Stomach (tissue), 19 donors: ENCODE measurements around the gene PIPOX. TPM values are rescaled to one million over a fixed set of nuclear protein-coding genes. Genes with fewer than 3 reads are reported as not detected.
A peak's percentile ranks its signal among the peaks of the same experiment; 100 is the strongest.

Experiments used
- DNase-seq, 2 donors: peaks; one replicate each; pipeline versions ENCODE4 v3.0.0 to v3.0.0-alpha.2; 2013 to 2019
- H3K27ac ChIP-seq, 5 donors: fragments of 200-600 bp in 4 of 5; sonication (generic) in 4 of 5; one replicate each; pipeline ENCODE4 v1.5.1; 2013 to 2019; ENCODE audit warnings: mild to moderate bottlenecking in 1 of 5, moderate library complexity in 1 of 5
- H3K27me3 ChIP-seq, 3 donors: fragments of 200-600 bp; sonication (generic); one replicate each; pipeline ENCODE4 v1.5.1; 2017 to 2019; ENCODE audit warnings: mixed run types in 1 of 3
- H3K36me3 ChIP-seq, 4 donors: fragments of 200-600 bp; sonication (generic); 1 replicate in 3 of 4; 2 replicates in 1 of 4; pipeline ENCODE4 v1.5.1; 2016 to 2019
- H3K4me1 ChIP-seq, 4 donors: fragments of 200-600 bp; sonication (generic); one replicate each; pipeline ENCODE4 v1.5.1; 2016 to 2019
- H3K4me3 ChIP-seq, 4 donors: fragments of 200-600 bp; sonication (generic) in 3 of 4; one replicate each; pipeline ENCODE4 v1.5.1; 2016 to 2019; ENCODE audit warnings: mild to moderate bottlenecking in 1 of 4
- H3K9me3 ChIP-seq, 4 donors: fragments of 200-600 bp; sonication (generic); one replicate each; pipeline ENCODE4 v1.5.1; 2016 to 2019
- CTCF ChIP-seq, 7 experiments: fragments of 450-650 bp in 4 of 7; fragments of 200-600 bp in 3 of 7; sonication (generic) in 3 of 7; IDR thresholded peaks; one replicate each; pipeline ENCODE4 v1.5.1; 2016 to 2019; ENCODE audit warnings: antibody characterized with exemption in 7 of 7, control low read depth in 2 of 7, mild to moderate bottlenecking in 1 of 7
- EP300 ChIP-seq: sonication (generic); formaldehyde crosslinking; IDR thresholded peaks from one replicate; pipeline ENCODE4 v1.6.1; 2017; ENCODE audit warnings: antibody characterized with exemption
- POLR2A ChIP-seq, 4 donors: fragments of 450-650 bp; IDR thresholded peaks; one replicate each; pipeline ENCODE4 v1.6.1; 2016; ENCODE audit warnings: antibody characterized with exemption in 4 of 4, control low read depth in 2 of 4, mild to moderate bottlenecking in 1 of 4, moderate library complexity in 1 of 4
- POLR2AphosphoS5 ChIP-seq, 3 donors: sonication (generic); formaldehyde crosslinking; IDR thresholded peaks; one replicate each; pipeline ENCODE4 v1.6.1; 2016; ENCODE audit warnings: antibody characterized with exemption in 3 of 3
- WGBS, 5 donors: extraction: QIAGEN DNeasy Blood & Tissue Kit in 3 of 5; methylation state at CpG; one replicate each; pipeline versions ENCODE4 v1.1.5 to v1.1.7; 2013 to 2018; 5-methylcytosine and 5-hydroxymethylcytosine counted together
- intact Hi-C: fragments of 100-400 bp; cut with DNase I; formaldehyde crosslinking; loops from one replicate; pipeline ENCODE4 v1.15.1; 2023; ENCODE audit warnings: low total_unique reads
- long read RNA-seq, 10 donors: transcript quantifications; one replicate each; lab custom pipeline, GENCODE V29; 2026
- polyA plus RNA-seq, 3 donors: library from polyadenylated mRNA; stranded (reverse); fragments of 200-250 nt; gene quantifications; one replicate each; pipeline ENCODE4 v1.2.3, GENCODE V29; 2013
- total RNA-seq, 5 donors: library from RNA; depleted of rRNA; stranded (reverse); fragments of >200 nt; gene quantifications; one replicate each; pipeline versions ENCODE4 v1.1.0 to v1.2.3, GENCODE V29; 2014 to 2016
- donor health status: healthy with polysubstance abuse.
- donor health status: Bipolar disorder and iron deficiency.
- donor health status: healthy.

PIPOX gene
- 10 to 100 TPM in 1 of 5 donors, 1 to 10 TPM in 3, not detected in 1; 1.8 to 13.8 (median 5.2) TPM for total RNA-seq
- polyA plus RNA-seq: under 1 TPM; 0.31 to 0.70 (median 0.50) TPM
- long read RNA-seq, donor 1, partial matches to known transcripts: 10 of 11 reads
- long read RNA-seq, donor 1, other reads (novel, unspliced or antisense): 0 of 11 reads
- long read RNA-seq, donor 2, partial matches to known transcripts: 0 of 2 reads
- long read RNA-seq, donor 2, other reads (novel, unspliced or antisense): 0 of 2 reads
- long read RNA-seq, donor 3: 0 reads
- long read RNA-seq, donor 4: 0 reads
- long read RNA-seq, donor 5: 0 reads
- long read RNA-seq, donor 6, partial matches to known transcripts: 8 of 8 reads
- long read RNA-seq, donor 6, other reads (novel, unspliced or antisense): 0 of 8 reads
- long read RNA-seq, donor 7: 0 reads
- long read RNA-seq, donor 8: 0 reads
- long read RNA-seq, donor 9, partial matches to known transcripts: 5 of 5 reads
- long read RNA-seq, donor 9, other reads (novel, unspliced or antisense): 0 of 5 reads
- long read RNA-seq, donor 10, partial matches to known transcripts: 6 of 6 reads
- long read RNA-seq, donor 10, other reads (novel, unspliced or antisense): 0 of 6 reads

- 34 to 39% (median 35%) methylated on average over 11 to 13 of the region's 13 CpGs for WGBS, 5 donors
- Histone ChIP-seq H3K4me3 (peak within 1 kb of the TSS in 2 of 4 donors; percentile 1 to 13), H3K36me3 (no peaks in the 10 kb centered on the region), H3K9me3 (no peaks in the 10 kb centered on the region), H3K27ac (peak within 1 kb of the TSS in 3 of 5 donors; percentile 15 to 44 (median 32)), H3K4me1 (peaks cover 0 to 15% (median 12%) of the 10 kb centered on the region in 4 donors), H3K27me3 (peaks cover 0 to 6% (median 2%) of the 10 kb centered on the region in 3 donors)
- DNase-seq: peak in 1 of 2 donors; percentile 76
- intact Hi-C loops: no loop called here
- TF ChIP-seq CTCF (IDR thresholded peaks at IDR 0.05) (no peak), POLR2AphosphoS5 (IDR thresholded peaks at IDR 0.05) (no peak), EP300 (no peak), POLR2A (IDR thresholded peaks at IDR 0.05) (no peak)
Measured at GRCh38 chr17:29042679-29043538, at the start of gene PIPOX. Gene PIPOX, plus strand, starts transcription at chr17:29043141. Its CDS starts 85 bp downstream, at chr17:29043226.

GRCh38 chr17:28993645-28994426 lies 49.1 kb upstream of the PIPOX start:
- H3K4me1 ChIP-seq: no peaks in the 10 kb centered on the region
- no peak overlapping the region for H3K27ac ChIP-seq
- no peak for TF ChIP-seq EP300
- TF ChIP-seq POLR2AphosphoS5 (IDR thresholded peaks at IDR 0.05): no peak
- TF ChIP-seq CTCF (IDR thresholded peaks at IDR 0.05): no peak
- TF ChIP-seq POLR2A (IDR thresholded peaks at IDR 0.05): no peak
- peaks cover 0 to 49% (median 3%) of the 10 kb centered on the region in 3 donors for H3K27me3 ChIP-seq
- H3K9me3 ChIP-seq: no peaks in the 10 kb centered on the region
- no peak overlapping the region for H3K4me3 ChIP-seq
- 79 to 87% (median 85%) methylated on average over 12 to 13 of the region's 13 CpGs for WGBS, 5 donors
- no peak for DNase-seq
- no peaks in the 10 kb centered on the region for H3K36me3 ChIP-seq
- intact Hi-C loops: no loop called here

GRCh38 chr17:28996554-28997096 lies 46.3 kb upstream of the PIPOX start:
- no peak for DNase-seq
- H3K36me3 ChIP-seq: no peaks in the 10 kb centered on the region
- H3K4me3 ChIP-seq: no peak overlapping the region
- H3K9me3 ChIP-seq: no peaks in the 10 kb centered on the region
- intact Hi-C loops: no loop called here
- 29 to 47% (median 46%) methylated on average over 5 of the region's 5 CpGs for WGBS, 5 donors
- no peaks in the 10 kb centered on the region for H3K4me1 ChIP-seq
- H3K27me3 ChIP-seq: peaks cover 0 to 48% (median 3%) of the 10 kb centered on the region in 3 donors
- no peak for TF ChIP-seq EP300
- TF ChIP-seq POLR2A (IDR thresholded peaks at IDR 0.05): no peak
- TF ChIP-seq CTCF (IDR thresholded peaks at IDR 0.05): no peak
- no peak for TF ChIP-seq POLR2AphosphoS5 (IDR thresholded peaks at IDR 0.05)
- no peak overlapping the region for H3K27ac ChIP-seq
